ENCODE data around the gene CREBRF.

CREBRF gene

DNA sequence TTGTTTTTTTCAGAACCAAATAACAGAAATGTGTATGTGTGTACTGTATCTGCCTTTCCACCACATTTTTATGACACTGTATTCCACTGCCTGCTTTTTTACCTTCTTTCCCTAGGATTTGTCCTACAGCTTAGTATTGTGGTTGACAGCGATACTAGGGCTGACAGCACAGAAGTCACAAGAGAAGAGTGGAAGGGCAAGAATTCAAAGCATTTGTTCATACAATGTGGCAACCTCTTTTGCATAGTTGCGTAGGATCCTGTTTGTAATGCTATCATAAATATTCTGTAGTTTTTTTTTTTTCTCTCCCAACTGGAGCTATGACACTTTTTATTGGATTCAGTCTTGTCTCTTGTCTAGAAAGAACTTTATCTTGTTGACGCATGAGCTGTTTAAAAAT, 82.6 kb downstream of the CREBRF start:
- TF ChIP-seq, protein P1, sequence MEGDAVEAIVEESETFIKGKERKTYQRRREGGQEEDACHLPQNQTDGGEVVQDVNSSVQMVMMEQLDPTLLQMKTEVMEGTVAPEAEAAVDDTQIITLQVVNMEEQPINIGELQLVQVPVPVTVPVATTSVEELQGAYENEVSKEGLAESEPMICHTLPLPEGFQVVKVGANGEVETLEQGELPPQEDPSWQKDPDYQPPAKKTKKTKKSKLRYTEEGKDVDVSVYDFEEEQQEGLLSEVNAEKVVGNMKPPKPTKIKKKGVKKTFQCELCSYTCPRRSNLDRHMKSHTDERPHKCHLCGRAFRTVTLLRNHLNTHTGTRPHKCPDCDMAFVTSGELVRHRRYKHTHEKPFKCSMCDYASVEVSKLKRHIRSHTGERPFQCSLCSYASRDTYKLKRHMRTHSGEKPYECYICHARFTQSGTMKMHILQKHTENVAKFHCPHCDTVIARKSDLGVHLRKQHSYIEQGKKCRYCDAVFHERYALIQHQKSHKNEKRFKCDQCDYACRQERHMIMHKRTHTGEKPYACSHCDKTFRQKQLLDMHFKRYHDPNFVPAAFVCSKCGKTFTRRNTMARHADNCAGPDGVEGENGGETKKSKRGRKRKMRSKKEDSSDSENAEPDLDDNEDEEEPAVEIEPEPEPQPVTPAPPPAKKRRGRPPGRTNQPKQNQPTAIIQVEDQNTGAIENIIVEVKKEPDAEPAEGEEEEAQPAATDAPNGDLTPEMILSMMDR (IDR thresholded peaks at IDR 0.05; ENCODE audit: borderline replicate concordance, insufficient read depth, low read depth, low read length), result no peak
- no peak overlapping the region for H3K4me3 ChIP-seq (ENCODE audit: low read depth, low read length)

DNA sequence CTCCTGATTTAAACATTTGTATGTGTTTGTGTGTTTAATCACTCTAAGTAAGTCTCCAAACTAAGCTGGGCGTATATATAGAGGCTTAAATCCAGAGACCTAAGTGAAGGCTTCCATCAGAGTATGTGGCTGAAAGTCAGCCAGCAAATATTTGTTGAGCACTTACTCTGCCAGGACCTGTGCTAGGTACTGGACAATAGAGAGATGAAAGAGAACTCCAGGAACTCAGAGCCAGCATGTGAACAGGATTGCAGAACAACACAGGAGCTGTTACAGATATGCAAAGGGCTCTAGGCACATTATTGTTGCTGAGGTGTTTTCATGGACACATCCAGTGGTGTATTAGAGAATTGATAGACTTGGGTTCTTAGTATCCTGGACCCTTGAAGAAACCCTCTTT, 83.5 kb downstream of the CREBRF start:
- no peak overlapping the region for H3K4me3 ChIP-seq (ENCODE audit: low read depth, low read length)
- TF ChIP-seq, protein P1 (IDR thresholded peaks at IDR 0.05; ENCODE audit: borderline replicate concordance, insufficient read depth, low read depth, low read length), result no peak

DNA sequence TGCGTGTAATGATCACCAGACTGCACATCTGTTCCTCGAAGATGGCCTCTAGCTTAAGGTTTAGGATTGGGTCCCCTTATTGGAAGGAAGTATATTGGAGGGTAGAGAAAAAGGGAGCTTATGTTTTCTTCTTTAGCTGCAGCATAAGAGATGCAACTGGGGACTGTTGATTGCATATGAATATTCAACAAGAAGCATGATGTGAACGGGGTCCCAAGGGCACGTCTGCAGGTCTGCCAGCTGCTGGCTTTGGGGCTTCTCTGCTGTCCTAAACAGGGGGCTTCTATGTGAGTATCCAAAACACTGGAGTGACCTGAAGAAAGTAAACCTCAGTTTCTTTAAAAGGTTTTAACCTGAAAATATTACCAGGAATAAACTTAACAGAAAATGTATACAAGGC, 84.6 kb downstream of the CREBRF start:
- TF ChIP-seq, protein P1 (IDR thresholded peaks at IDR 0.05; ENCODE audit: borderline replicate concordance, insufficient read depth, low read depth, low read length), result no peak
- H3K4me3 ChIP-seq (ENCODE audit: low read depth, low read length), result no peak overlapping the region

DNA sequence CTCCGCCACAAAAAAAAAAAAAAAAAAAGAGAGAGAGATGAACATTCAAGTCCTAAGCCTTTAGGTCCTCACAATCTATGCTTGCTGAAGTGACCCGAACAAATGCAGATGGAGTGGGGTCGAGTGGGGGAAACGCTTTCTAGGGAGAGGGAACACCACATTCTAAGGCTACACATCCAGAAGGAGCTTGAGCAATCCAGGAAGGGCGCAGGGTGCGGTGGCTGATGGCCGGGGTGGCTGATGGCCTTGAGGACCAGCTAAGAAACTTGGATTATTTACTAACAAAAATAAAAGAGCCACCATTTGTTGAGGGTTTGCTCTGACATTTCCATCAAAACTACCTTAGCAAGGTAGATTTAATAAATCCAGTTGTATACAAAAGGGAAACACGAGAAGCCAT, 87.4 kb downstream of the CREBRF start:
- TF ChIP-seq, protein P1 (IDR thresholded peaks at IDR 0.05; ENCODE audit: borderline replicate concordance, insufficient read depth, low read depth, low read length), result no peak
- no peak overlapping the region for H3K4me3 ChIP-seq (ENCODE audit: low read depth, low read length)

DNA sequence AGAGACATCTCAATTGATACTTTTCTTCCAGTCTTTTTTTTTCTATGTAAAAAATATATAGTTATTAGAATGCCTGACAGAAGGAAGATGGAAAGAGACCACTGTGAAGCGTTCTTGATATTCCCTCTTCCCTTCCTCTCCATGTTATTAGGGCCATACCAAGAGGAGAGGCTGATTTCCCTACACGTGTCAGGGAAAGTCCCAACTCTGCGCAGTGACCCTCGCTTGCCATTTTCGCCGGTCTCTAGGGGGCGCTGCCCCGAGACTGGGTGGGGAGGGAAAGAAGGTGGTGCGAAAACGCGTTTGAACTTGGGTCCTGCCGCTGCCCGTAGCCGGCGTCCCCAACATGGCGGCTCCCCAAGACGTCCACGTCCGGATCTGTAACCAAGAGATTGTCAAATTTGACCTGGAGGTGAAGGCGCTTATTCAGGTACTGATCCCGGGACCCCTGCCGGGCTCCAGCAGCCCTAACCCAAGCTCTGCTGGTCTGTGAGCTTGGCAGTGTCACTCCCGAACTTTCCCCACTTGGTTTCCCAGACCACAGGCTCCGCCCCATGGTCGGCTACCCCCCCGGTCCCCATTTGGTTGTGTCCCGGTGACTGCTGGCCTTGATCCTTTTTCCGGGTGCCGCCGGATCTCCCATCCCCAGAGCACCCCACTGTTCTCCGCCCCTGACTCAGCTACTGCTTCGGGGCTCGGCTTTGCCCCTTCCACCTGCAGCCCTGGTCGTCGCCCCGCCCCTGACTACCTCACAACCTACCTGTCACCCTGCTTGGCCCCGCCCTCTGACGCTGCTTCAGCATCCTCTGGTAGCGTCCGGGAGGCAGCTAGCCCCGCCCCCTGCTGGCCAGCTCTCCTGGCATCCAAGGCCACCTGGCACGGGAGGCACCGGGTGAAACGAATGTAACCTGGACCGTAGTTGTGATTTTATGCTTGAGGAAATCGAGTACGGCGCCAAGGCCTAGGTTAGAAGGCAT, 88.3 kb downstream of the CREBRF start, which contains the start of gene BNIP1:
TSS of gene BNIP1 (plus strand) at position 332 of the 977 bp plus-strand sequence. CDS start at position 347, 15 bp downstream.
- TF ChIP-seq, protein P1 (IDR thresholded peaks at IDR 0.05; ENCODE audit: borderline replicate concordance, insufficient read depth, low read depth, low read length), result peak; percentile 97
- H3K4me3 ChIP-seq (ENCODE audit: low read depth, low read length), result peak within 1 kb of the TSS; percentile 88

DNA sequence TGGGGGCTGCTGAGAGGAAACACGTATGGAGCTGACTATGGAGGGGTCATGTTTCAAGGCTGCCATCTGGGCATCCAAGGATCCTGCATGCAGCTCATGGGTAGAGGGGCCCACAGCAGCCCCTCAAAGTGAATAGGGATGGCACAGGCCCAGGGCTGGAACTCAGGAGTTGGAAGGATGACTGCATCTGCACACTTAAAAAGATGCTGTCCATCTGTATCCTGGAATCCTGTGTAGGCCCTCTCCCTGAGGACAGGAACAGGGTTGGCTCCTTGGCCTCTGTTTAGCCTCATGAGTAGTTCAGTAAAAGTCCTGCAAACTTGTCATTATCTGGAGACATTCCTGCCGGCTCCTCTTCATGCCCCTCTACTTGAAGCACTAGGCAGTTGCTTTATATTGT, 92.2 kb downstream of the CREBRF start:
- H3K4me3 ChIP-seq (ENCODE audit: low read depth, low read length), result no peak overlapping the region
- TF ChIP-seq, protein P1 (IDR thresholded peaks at IDR 0.05; ENCODE audit: borderline replicate concordance, insufficient read depth, low read depth, low read length), result no peak

DNA sequence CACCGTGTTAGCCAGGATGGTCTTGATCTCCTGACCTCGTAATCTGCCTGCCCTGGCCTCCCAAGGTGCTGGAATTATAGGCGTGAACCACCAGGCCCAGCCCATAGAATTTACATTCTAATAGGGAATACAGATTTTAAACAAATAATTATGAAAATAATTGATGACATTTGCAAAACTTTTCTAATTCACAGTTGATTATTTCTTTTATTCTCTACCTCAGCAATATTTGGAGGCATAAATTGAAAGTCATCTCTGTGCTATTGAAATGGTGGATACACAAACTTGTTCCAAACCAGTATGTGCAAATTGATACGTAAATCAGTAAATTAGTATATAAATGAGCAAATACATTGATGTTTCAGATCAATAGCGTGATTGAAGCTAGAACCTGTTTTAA, 96.4 kb downstream of the CREBRF start:
- TF ChIP-seq, protein P1 (IDR thresholded peaks at IDR 0.05; ENCODE audit: borderline replicate concordance, insufficient read depth, low read depth, low read length), result no peak

More for the DNA sequence above, 96.4 kb downstream of the CREBRF start:
- H3K4me3 ChIP-seq (ENCODE audit: low read depth, low read length), result no peak overlapping the region
